Neural progenitor cell (in vitro differentiated cells): ENCODE results near the gene SLC39A7. TPM values are rescaled to one million over a fixed set of nuclear protein-coding genes. Genes with fewer than 3 reads are reported as not detected.

ENCODE experiments used
- DNase-seq: peaks from one replicate; pipeline ENCODE4 v3.0.0-alpha.2; 2016; ENCODE audit warnings: low spot score
- H2AFZ ChIP-seq: fragments of 200-600 bp; sonication (generic); replicated peaks from 2 replicates; pipeline ENCODE4 v1.6.1; 2016; ENCODE audit warnings: antibody characterized with exemption
- H3F3A ChIP-seq: fragments of 200-600 bp; sonication (generic); 2 replicates; pipeline ENCODE4 v1.6.1; 2016; ENCODE audit warnings: antibody characterized with exemption, low read depth
- H3K27ac ChIP-seq: fragments of 200-600 bp; sonication (generic); 2 replicates; pipeline ENCODE4 v1.5.1; 2016; ENCODE audit warnings: mild to moderate bottlenecking
- H3K27me3 ChIP-seq: fragments of 200-600 bp; sonication (generic); 2 replicates; pipeline ENCODE4 v1.6.1; 2016; ENCODE audit warnings: mild to moderate bottlenecking, moderate library complexity
- H3K36me3 ChIP-seq: fragments of 200-600 bp; sonication (generic); 2 replicates; pipeline ENCODE4 v1.5.1; 2016
- H3K4me1 ChIP-seq: fragments of 200-600 bp; sonication (generic); 2 replicates; pipeline ENCODE4 v1.6.1; 2016; ENCODE audit warnings: mixed run types
- H3K4me2 ChIP-seq: fragments of 200-600 bp; sonication (generic); 2 replicates; pipeline ENCODE4 v1.6.1; 2016
- H3K4me3 ChIP-seq: fragments of 200-600 bp; sonication (generic); 2 replicates; pipeline ENCODE4 v1.5.1; 2016
- H3K79me2 ChIP-seq: fragments of 200-600 bp; sonication (generic); 2 replicates; pipeline ENCODE4 v1.6.1; 2016; ENCODE audit warnings: low read depth
- H3K9ac ChIP-seq: fragments of 200-600 bp; sonication (generic); 2 replicates; pipeline ENCODE4 v1.6.1; 2016
- H3K9me3 ChIP-seq: fragments of 200-600 bp; sonication (generic); 2 replicates; pipeline ENCODE4 v1.5.1; 2016; ENCODE audit warnings: low read depth
- H4K20me1 ChIP-seq: fragments of 200-600 bp; sonication (generic); 2 replicates; pipeline ENCODE4 v1.6.1; 2016; ENCODE audit warnings: low read depth
- H3K27ac Mint-ChIP-seq: 3 replicates; pipeline ENCODE4 v1.8.0; 2021; ENCODE audit warnings: mixed read lengths
- H3K27me3 Mint-ChIP-seq: 2 replicates; pipeline ENCODE4 v1.8.0; 2022; ENCODE audit warnings: low read depth, mild to moderate bottlenecking, inconsistent platforms, moderate library complexity, mixed read lengths; ENCODE audit not compliant: insufficient read depth
- H3K36me3 Mint-ChIP-seq: 3 replicates; pipeline ENCODE4 v1.8.0; 2021; ENCODE audit warnings: mixed read lengths
- H3K4me1 Mint-ChIP-seq: 3 replicates; pipeline ENCODE4 v1.8.0; 2021; ENCODE audit warnings: mixed read lengths
- H3K4me3 Mint-ChIP-seq: 3 replicates; pipeline ENCODE4 v1.8.0; 2021; ENCODE audit warnings: mild to moderate bottlenecking, moderate library complexity, mixed read lengths
- H3K9me3 Mint-ChIP-seq: 3 replicates; pipeline ENCODE4 v1.8.0; 2020; ENCODE audit warnings: mixed read lengths
- CTCF ChIP-seq: fragments of 200-600 bp; sonication (generic); IDR thresholded peaks from 2 replicates; pipeline ENCODE4 v1.5.1; 2017; ENCODE audit warnings: antibody characterized with exemption, mild to moderate bottlenecking
- EZH2 ChIP-seq: fragments of 200-600 bp; sonication (generic); IDR thresholded peaks from 2 replicates; pipeline ENCODE4 v1.6.1; 2017; ENCODE audit warnings: antibody characterized with exemption, mild to moderate bottlenecking, moderate library complexity
- EZH2phosphoT487 ChIP-seq: fragments of 200-600 bp; sonication (generic); IDR thresholded peaks from 2 replicates; pipeline ENCODE4 v1.6.1; 2017; ENCODE audit warnings: antibody characterized with exemption
- total RNA-seq: library from RNA; depleted of rRNA; stranded (reverse); fragments of >200 nt; gene quantifications from 2 replicates; pipeline ENCODE4 v1.2.3, GENCODE V29; 2015; ENCODE audit warnings: low replicate concordance

The SLC39A7 gene
- total RNA-seq, 1 donor from 2014 or later = 40.8 TPM

GRCh38 chr6:33237741-33238140 lies 37.1 kb downstream of the SLC39A7 start:
- H3K27me3 ChIP-seq = peaks cover 48% of the 10 kb centered on the region
- Mint-ChIP-seq H3K27me3 (peaks cover 19% of the 10 kb centered on the region), H3K27ac (no peak overlapping the region), H3K4me1 (peaks cover 14% of the 10 kb centered on the region), H3K4me3 (no peak overlapping the region), H3K9me3 (no peaks in the 10 kb centered on the region), H3K36me3 (no peaks in the 10 kb centered on the region)
- peaks cover 8% of the 10 kb centered on the region for H3K4me1 ChIP-seq
- no peak overlapping the region for H3K4me2 ChIP-seq
- no peak overlapping the region for H2AFZ ChIP-seq
- no peak overlapping the region for H3K4me3 ChIP-seq
- no peak overlapping the region for H3K9ac ChIP-seq
- no peaks in the 10 kb centered on the region for H3K9me3 ChIP-seq
- no peaks in the 10 kb centered on the region for H3K79me2 ChIP-seq
- no peaks in the 10 kb centered on the region for H4K20me1 ChIP-seq
- TF ChIP-seq EZH2 = no peak
- TF ChIP-seq CTCF = no peak
- TF ChIP-seq EZH2phosphoT487 = no peak
- DNase-seq = no peak
- no peaks in the 10 kb centered on the region for H3K36me3 ChIP-seq
- H3F3A ChIP-seq = no peaks in the 10 kb centered on the region
- H3K27ac ChIP-seq = no peak overlapping the region

- no peak overlapping the region for H2AFZ ChIP-seq
Measured at GRCh38 chr6:33241968-33242367, 41.3 kb downstream of the SLC39A7 start.

GRCh38 chr6:33243476-33243875 lies 42.8 kb downstream of the SLC39A7 start:
- Histone ChIP-seq H2AFZ (no peak overlapping the region), H3K4me2 (no peak overlapping the region), H3K27ac (no peak overlapping the region), H3K36me3 (no peaks in the 10 kb centered on the region), H4K20me1 (peaks cover 1% of the 10 kb centered on the region), H3K27me3 (peaks cover 75% of the 10 kb centered on the region), H3K79me2 (no peaks in the 10 kb centered on the region), H3K4me3 (no peak overlapping the region), H3F3A (peaks cover 4% of the 10 kb centered on the region), H3K9me3 (no peaks in the 10 kb centered on the region), H3K9ac (no peak overlapping the region), H3K4me1 (peaks cover 1% of the 10 kb centered on the region)
- peaks cover 10% of the 10 kb centered on the region for H3K4me1 Mint-ChIP-seq
- no peaks in the 10 kb centered on the region for H3K36me3 Mint-ChIP-seq
- no peak overlapping the region for H3K4me3 Mint-ChIP-seq
- TF ChIP-seq EZH2phosphoT487 (no peak), CTCF (no peak), EZH2 (no peak)
- no peaks in the 10 kb centered on the region for H3K9me3 Mint-ChIP-seq
- no peak overlapping the region for H3K27ac Mint-ChIP-seq
- H3K27me3 Mint-ChIP-seq = peaks cover 18% of the 10 kb centered on the region
- no peak for DNase-seq

More at GRCh38 chr6:33241968-33242367, 41.3 kb downstream of the SLC39A7 start:
- peaks cover 3% of the 10 kb centered on the region for H3K4me1 Mint-ChIP-seq
- Histone ChIP-seq H3K27me3 (peaks cover 68% of the 10 kb centered on the region), H3K4me1 (no peaks in the 10 kb centered on the region), H3F3A (no peaks in the 10 kb centered on the region), H3K36me3 (no peaks in the 10 kb centered on the region), H3K4me2 (no peak overlapping the region), H4K20me1 (no peaks in the 10 kb centered on the region), H3K9me3 (no peaks in the 10 kb centered on the region), H3K4me3 (no peak overlapping the region), H3K9ac (no peak overlapping the region), H3K79me2 (no peaks in the 10 kb centered on the region), H3K27ac (no peak overlapping the region)
- DNase-seq = no peak
- H3K9me3 Mint-ChIP-seq = no peaks in the 10 kb centered on the region
- no peak for TF ChIP-seq EZH2
- no peak for TF ChIP-seq EZH2phosphoT487
- no peak for TF ChIP-seq CTCF
- H3K27me3 Mint-ChIP-seq = peaks cover 20% of the 10 kb centered on the region
- no peaks in the 10 kb centered on the region for H3K36me3 Mint-ChIP-seq
- H3K4me3 Mint-ChIP-seq = no peak overlapping the region
- no peak overlapping the region for H3K27ac Mint-ChIP-seq
